NCI-H2227 (cell line): Measurements from ENCODE around the gene SPINK8.
"Not testable (repeated sequence)": the region's sequence is repeated elsewhere in the genome, so short reads cannot be mapped to it uniquely, and the experiment has no call there.

Experiments used
- DNase-seq: peaks from one replicate; lab custom pipeline; 2025; ENCODE audit not compliant: unreplicated experiment; lab: John Stamatoyannopoulos, UW

SPINK8 gene

DNA sequence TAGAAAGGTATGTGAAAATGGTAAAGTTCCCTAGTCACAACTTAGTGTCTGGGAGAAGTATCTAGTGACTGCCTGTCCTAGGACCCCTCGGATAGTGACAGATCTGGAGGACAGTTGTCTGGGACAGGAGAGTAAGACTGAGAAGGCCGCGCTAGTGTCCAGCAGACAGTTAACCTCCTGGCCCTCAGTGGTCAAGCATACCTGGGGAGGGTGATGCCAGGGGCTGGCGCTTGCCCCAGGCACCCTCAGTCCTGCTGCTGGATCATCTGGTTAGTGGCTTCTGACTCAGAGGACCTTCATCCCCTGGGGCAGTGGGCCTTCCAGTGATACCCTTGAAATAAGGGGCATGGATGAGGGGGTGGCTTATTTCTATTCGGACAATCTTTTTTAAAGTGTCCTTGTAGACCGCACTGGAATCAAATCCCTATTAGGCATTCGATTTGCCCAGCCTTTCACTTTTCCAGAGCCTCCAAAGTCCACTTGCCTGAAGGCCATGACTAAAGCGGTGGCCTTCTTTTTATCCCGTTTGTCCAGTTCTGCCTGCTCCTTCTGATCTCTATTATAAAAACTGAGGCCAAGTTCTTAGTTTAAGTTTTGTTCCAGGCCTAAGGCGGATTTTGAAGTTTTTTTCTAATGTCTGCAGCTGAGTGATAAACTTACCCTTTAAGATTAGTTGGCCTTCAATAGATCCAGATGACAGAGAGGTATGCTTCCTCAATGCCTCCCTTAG is 1.6 kb downstream of the SPINK8 start:
- not testable (repeated sequence) for DNase-seq

DNA sequence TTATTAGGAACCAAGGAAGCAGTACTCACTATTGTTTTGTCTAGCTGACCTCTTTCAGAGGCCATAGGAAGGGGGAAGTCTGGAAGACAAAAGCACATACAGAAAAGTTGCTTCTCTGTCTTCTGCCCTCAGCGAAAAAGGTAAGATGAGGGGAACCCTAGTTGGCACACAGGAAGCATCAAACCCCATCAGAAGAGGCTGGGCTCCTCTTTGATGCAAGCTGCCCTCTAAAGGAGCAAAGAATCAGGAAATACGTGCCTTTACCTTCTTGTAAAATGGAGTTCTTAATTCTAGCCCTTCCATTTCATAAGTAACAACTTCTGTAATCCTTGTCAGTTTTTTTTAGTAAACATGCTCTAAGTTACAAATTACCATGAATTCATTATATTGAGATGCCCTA is 12.5 kb downstream of the SPINK8 start:
- DNase-seq: no peak

DNA sequence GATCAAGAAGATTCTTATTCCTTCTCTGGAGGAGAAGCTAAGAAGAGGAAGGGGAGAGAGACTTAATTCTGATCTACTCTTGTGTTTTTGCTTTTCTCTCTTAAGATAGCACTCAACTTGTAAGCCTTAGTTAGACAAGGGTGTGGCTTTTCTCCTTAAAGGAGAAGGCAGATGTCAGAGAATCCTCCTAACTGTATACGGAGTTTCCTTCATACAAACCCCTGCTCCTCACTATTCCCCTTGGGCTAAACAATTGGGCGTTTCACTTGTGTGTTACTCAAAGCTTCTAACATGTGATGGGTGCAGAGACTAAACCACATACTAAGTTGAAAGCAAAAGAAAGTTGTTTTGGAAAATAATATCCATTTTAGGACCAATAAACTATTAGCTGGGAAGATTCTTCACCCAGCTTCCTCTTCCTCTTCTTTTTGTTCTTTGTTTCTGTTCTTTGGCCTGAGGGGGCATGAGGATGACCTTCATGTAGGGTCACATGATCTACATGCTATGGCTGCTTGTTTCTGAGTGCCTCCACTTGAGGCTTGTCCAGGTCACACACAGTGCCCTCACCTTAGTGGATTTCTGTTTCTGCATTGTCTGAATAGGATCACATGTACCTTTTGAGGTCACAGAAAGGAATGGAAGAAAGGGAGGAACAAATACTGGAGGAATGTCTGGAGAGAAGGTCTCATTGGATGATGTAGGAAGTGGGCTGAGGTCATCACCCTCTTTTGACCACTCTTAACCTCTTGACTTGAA is 14.6 kb downstream of the SPINK8 start:
- no peak for DNase-seq

DNA sequence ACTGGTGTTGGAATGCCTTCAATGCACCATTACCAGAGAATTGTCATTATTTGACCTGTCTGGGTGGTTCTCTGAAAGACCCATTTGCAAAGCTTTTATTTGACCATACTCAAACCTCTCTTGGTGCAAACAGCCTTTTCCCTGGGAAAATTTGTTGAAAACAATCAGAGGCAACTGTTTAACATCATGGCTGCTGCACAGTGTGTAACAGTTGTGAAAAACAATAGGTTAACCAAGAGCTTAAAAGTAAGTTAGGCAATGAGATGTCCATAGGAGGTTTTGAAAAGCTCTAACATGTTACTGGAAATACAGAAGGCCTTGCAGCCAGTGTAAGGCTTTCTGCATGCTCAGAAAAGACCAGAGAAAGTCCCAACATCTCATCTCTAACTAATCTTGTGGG is 18.9 kb downstream of the SPINK8 start:
- no peak for DNase-seq

DNA sequence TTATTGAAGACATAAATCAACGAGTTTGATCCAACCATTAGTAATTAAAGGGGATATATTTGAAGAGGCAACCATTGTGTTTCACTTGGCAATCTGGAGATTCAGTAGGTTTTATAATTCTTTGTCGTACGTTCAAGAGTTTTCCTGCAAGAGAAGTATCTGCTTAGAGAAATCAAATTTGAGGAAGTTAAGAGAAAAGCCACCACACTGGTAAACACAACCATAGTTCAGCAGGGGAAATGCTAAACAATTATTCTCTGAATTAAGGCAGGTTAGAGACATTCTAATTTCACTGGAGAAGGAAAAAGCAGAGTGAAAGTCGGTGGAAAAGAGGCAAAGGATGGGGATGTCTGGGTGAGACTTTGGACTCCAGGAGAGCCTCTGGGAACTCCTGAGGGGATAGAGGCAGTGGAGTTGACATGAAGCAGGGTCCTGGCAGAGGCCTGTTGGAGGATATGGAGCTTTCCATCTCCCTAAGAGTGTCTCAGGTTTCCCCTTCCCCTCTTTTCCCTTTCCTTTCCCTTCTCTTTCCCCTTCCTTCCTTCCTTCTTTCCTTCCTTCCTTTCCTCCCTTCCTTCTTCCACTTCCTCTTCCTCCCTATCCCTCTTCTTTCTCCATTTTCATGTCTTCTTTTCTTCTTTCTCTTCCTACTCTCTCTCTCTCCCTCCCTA is 26.5 kb downstream of the SPINK8 start:
- DNase-seq: no peak

DNA sequence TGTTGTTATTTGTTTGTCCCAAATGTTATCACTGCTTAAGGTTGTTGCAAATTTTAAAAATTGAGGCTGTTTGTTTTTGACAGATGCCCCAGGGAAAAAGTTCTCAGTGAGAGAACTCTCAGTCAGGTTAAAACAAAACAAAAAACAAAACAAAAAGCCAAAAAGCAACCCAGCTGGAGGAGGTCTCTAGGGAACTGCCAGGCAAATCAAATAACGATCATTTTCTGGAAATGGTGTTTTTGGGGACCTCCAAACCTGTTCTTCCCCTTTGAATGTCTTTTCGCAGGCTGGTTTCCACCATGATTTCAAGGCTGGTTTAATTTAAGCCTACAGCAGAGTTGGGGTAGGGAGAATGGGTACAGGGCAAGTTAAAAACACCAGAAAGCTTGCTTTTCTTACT is 27.2 kb downstream of the SPINK8 start:
- no peak for DNase-seq

DNA sequence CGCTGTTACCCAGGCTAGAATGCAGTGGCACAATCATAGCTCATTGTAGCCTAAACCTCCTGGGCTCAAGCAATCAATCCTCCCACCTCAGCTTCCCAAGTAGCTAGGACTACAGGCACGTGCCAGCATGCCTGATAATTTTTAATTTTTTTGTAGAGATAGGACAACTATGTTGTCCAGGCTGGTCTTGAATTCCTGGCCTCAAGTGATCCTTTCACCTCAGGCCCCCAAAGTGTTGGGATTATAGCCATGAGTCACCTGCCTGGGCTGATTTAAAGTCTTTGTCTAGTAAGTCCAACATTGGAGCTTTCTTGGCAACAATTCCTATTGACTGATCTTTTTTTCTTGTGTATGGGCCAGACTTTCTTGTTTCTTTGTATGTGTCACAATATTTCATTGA is 28.1 kb downstream of the SPINK8 start:
- DNase-seq: no peak

DNA sequence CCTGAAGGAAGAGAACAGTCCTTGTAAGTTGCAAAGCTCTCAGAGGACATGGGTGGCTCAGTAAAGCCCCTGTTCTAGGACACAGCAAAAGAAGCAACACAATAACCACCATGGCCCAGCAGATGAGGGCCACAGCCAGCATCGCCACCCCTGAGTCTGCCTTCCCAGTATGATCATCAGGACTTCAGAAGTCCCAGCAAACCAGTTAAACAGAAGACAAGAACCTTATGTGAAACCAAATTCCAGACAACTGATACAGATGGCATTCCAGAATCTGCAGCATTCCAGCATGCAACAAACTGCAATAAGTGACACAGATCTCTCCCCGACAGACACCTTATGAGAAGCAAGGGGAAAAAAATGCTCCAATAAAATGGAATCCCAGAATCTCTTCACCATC is 30.4 kb downstream of the SPINK8 start:
- DNase-seq: no peak

DNA sequence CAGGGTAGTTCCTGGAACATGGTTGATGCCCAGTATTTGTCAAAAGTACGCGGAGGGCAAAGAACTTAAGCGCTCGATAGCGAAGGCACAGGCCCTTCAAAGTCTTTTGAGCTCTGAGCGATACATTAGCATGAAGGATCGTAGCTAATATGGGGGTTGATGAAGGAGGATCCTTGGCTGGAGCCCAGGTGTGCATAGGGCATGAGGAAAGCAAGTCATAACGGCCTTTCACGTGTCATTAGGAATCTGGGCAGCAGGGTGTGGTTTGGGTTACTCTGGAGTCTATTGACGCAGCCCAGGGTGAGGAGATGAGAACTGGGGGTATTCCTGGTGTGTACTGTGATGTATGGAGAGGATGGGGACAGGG is 31.7 kb downstream of the SPINK8 start:
- DNase-seq: peak; percentile 28

DNA sequence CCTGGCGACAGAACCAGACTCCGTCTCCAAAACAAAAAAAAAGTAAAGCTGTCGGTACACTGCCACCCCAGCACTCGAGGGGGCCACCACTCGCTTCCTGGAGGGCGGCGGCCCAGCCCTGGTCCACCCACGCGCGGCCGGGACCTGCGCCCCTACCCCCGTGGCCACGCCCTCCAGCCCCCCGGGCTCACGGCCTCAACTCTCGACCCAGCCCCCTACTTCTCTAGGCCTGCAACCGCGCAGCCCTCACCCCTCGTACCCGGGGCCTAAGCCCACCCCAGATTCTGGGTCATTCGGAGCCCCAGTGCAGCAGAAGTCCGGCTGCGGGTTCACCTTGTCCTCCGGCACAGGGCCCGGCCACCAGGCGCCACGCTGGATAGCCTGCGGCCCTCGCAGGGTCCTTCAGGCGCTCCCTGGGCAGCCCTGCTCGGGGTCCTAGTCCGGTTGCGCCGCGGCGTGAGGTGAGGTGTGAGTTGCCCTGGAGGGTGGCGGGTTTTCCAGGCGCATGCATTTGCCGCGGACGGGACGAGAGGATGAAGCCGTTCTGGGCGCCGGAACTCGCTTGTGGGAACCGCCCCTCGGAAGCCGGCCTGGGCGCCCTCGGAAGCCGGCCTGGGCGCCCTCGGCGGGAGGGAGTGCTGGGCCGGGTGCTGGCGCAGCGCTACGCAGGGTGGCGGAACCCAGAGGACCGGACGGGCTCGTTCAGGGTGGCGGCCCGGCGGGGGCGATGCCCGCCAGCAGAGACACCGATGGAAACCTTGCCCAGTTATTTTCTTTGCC is 32.3 kb downstream of the SPINK8 start, which contains the start of gene NME6:
Gene NME6 (minus strand): TSS at position 348 of the 780 bp plus-strand sequence.
- DNase-seq: peak; percentile 90

DNA sequence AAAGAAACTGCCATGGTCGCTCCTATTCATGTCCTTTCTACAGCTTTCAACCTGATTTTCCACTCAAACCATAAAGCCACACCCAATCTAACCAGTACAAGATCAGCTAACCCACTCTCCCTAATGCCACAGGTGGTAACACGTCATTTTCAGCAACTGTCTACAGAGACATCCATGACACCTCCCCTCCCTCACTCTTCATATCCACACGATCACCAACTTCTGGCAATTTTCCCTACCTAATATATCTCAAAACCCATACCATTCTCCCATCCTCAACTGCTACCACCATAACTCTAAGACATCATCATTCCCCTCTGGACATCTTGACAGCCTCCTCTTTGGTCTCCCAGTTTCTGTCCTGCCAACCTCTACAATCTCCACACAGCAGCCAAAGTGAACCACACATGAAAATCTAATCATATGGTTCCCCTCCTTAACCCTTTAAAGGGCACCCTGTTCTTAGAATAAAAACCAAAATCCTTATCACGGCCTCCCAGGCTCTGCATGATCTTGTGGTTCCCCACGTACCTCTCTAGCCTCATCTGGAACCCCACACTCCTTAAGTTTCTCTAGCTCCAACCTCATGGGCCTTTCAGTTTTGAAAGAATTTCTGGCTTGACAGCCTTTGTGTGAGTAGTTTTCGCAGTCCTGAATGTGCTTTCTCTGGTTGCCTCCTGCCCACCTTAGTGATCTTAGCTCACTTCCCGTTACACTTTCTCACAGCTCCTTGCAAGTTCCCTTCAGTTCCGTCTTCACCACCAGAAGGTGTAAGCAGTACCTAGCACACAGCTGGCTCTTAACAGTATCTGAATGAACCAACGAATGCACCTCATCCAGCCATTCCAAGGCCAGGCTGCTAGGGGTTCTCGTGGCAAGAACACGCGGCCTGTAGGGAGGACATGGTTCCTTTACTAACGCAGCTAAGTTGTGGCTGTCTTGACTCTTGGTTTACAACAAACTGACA is 33.4 kb downstream of the SPINK8 start:
- DNase-seq: no peak

DNA sequence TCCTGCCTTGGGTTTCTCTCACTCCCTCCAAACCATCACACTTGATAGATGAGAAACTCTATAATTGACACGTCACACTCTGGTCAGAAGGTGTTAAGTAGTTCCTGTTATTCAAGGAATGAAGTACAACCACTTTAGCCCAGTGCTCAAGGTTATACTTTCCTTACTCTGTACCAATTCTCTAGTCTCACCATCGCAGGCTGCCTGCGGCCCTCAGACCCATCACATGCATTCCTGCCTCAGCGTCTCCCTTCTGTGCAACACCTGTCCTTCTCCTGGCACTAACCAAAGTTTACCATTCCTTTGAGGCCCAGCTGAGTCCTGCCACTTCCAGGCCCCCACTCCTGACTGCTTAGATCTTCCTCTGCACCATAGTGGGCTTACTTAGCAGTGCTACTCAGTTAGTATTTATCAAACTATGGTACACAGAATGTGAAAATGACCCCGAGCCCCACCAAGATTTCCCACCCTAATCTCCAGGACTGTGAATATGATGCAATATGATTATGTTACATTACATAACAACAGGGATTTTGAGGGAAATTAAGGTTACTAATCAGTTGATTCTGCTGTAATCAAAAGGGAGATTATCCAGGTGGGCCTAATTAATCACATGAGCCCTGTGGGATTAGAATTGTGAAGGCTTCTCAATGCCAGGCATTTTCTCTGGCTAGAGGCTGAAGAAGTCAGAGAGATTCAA is 36.2 kb downstream of the SPINK8 start:
- DNase-seq: no peak

DNA sequence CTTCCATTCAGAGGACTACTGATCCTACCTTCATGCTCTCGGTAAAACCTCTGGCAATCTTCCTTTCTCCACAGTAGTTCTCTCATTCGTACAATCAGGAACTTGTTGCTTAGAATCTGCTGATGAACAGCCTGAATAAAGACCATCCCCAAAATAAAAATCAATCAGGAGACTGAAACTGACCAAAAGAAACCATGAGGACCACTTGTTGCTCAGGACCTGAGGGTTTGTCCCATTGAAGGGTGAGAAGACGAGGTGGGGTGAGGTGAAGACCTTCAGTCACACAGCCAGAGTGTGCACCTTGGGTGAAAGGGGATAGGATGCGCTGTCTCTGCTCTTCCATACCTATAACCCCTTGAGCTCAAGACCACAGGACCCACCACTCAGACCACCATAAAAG is 36.8 kb downstream of the SPINK8 start:
- no peak for DNase-seq

DNA sequence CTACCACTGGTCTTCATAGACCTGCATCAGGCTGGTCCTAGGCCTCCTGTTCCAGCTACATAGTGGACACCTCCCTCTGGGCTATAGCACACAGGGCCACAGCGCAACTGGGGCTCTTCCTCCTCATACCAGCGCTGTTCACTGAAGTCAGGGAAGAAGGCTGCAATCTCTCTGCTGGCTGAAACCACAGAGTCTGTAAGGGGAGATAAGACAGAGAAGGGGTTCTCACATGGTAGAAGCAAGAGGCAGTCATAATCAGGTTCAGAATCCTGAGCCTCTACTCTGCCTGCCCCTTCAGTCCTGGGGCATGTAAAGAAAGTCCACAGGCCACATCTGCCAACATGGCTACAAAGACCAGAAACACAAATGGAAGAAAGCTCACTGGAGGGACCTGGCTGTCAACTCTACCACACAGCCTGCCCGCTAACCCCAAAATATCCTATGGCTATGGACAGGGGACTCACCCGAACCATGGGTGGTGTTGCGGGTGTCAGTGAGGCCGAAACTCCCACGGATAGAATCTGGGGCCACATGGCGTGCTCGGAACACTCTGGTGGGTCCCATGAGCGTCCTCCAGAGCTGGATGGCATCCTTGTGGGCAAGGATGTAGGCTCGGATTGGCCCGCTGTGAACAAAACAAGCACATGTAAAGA is 38.7 kb downstream of the SPINK8 start:
- no peak for DNase-seq

DNA sequence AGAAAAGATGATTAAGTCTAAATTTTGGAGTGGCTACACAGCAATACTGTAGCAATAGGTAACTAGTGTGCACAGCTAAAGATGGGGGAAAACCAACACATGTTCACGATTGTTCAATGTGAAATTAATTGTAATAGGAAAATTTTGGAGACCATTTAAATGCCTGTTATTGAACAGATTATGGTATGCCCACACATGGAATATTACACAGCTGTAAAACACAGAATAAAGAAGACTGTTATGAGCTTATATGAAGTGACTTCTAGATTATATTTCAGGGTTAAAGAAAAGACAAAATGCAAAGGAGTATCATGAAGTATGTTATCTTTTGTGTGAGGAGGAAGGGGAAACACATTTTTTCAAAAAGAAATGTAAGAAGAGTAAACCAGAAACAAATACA is 43.8 kb downstream of the SPINK8 start:
- no peak for DNase-seq

DNA sequence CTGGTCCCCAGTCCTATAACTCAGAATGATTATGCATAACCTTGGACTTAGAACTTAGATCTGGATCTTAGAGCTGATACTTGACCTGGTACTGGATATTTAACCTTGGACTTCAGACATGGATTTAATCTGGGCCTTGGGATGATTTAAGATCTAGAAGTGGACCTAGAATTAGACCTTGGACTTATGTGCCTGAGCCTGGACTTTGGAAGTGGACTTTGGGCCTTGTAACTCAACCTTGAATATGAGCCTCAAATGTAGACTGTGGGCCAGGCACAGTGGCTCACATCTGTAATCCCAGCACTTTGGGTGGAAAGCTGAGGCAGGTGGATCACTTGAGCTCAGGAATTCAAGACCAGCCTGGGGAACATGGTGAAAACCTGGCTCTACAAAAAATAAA is 46.4 kb downstream of the SPINK8 start:
- no peak for DNase-seq

DNA sequence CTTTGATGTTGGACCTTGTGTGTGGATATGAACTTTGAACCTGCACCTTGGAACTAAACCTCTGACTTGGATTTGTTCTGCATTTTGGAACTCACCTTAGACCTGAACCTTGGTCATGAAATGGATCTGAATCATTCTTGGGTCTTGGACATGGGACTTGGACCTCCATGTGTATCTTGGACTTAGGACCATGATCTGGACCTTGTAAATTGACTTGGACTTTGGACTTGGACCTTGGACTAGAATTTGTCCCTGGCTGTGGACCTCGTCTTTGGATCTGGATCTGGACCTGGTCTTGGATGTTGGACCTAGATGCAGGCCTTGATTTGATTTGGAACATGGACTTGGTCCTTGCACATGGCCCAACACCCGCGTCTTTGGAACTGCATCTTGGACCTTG is 47.2 kb downstream of the SPINK8 start:
- DNase-seq: no peak

DNA sequence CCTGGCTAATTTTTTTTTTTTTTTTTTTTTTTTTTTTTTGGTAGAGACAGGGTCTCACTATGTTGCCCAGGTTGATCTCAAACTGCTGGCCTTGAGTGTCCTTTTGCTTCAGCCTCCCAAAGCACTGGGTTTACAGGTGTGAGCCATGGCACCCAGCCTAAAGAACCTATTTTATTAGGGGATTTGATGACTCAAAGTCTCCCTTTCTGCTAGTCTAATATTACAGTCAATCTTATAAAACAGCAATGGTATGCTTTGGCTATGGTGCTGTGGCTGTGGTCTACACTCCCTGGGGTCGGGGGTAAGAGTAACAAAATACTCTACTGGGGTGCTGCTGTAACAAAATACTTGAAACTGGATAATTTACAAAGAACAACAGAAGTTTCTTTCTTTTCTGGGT is 47.8 kb downstream of the SPINK8 start:
- DNase-seq: no peak

DNA sequence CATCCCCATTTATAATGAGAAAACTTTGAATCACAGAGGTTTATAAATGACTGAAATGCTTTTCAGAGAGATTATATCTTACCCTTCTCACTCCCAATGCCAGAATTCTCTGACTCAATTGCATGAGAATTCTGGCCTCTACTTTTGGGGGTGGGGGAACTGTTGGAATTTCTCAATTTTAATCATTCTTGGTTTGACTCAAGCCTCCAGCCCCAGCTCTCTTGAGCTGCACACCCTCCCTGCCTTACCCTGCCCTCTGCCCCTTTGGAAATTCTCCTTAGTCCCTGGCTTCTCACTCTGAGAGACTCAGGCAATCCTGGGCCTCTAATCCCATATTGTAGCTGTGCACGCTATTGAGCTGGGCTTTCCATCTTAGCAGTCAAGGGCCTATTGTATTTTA is 48.3 kb downstream of the SPINK8 start:
- no peak for DNase-seq
